Thyroid gland (tissue), 4 donors: ENCODE data around the gene PKNOX2. TPM values are rescaled to one million over a fixed set of nuclear protein-coding genes. Genes with fewer than 3 reads are reported as not detected.

ENCODE experiments used
- DNase-seq, 2 donors: peaks; one replicate each; pipeline ENCODE4 v3.0.0-alpha.2; 2019
- H3K27ac ChIP-seq, 3 donors: fragments of 200-600 bp; sonication (generic); 1 replicate in 2 of 3; 2 replicates in 1 of 3; pipeline ENCODE4 v1.5.1; 2016 to 2019; ENCODE audit warnings: mild to moderate bottlenecking in 1 of 3, moderate library complexity in 1 of 3
- H3K27me3 ChIP-seq: fragments of 200-600 bp; sonication (generic); one replicate; pipeline ENCODE4 v1.5.1; 2019
- H3K36me3 ChIP-seq, 2 donors: fragments of 200-600 bp; sonication (generic); one replicate each; pipeline ENCODE4 v1.5.1; 2016 to 2019
- H3K4me1 ChIP-seq, 2 donors: fragments of 200-600 bp; sonication (generic); one replicate each; pipeline ENCODE4 v1.5.1; 2017 to 2019
- H3K4me3 ChIP-seq, 3 donors: fragments of 200-600 bp; sonication (generic); replicated peaks in 1 of 3; 1 replicate in 2 of 3; 2 replicates in 1 of 3; pipeline ENCODE4 v1.5.1; 2016; ENCODE audit warnings: mild to moderate bottlenecking in 1 of 3
- H3K9me3 ChIP-seq: fragments of 200-600 bp; sonication (generic); one replicate; pipeline ENCODE4 v1.5.1; 2017
- POLR2A ChIP-seq, 2 donors: fragments of 450-650 bp; IDR thresholded peaks; one replicate each; pipeline ENCODE4 v1.6.1; 2017; ENCODE audit warnings: antibody characterized with exemption in 2 of 2, mild to moderate bottlenecking in 2 of 2, moderate library complexity in 1 of 2
- WGBS, 2 donors: methylation state at CpG; one replicate each; pipeline ENCODE4 v1.1.5; 2017; 5-methylcytosine and 5-hydroxymethylcytosine counted together
- intact Hi-C: fragments of 100-400 bp; cut with DNase I; formaldehyde crosslinking; loops from one replicate; pipeline ENCODE4 v1.15.1; 2023
- total RNA-seq, 4 donors: library from RNA; depleted of rRNA; stranded (reverse); fragments of >200 nt; gene quantifications; one replicate each; pipeline ENCODE4 v1.2.3, GENCODE V29; 2016
- TF ChIP-seq, protein P1 (sequence below), 6 experiments: fragments of 200-600 bp in 3 of 6; fragments of 450-650 bp in 3 of 6; sonication (generic) in 3 of 6; IDR thresholded peaks; one replicate each; pipeline ENCODE4 v1.5.1; 2016 to 2019; ENCODE audit warnings: antibody characterized with exemption in 6 of 6, mild to moderate bottlenecking in 2 of 6, inconsistent platforms in 1 of 6, moderate library complexity in 1 of 6

Gene PKNOX2
- total RNA-seq, 4 donors from 2014 or later = 6.3 to 28.0 (median 18.7) TPM

DNA sequence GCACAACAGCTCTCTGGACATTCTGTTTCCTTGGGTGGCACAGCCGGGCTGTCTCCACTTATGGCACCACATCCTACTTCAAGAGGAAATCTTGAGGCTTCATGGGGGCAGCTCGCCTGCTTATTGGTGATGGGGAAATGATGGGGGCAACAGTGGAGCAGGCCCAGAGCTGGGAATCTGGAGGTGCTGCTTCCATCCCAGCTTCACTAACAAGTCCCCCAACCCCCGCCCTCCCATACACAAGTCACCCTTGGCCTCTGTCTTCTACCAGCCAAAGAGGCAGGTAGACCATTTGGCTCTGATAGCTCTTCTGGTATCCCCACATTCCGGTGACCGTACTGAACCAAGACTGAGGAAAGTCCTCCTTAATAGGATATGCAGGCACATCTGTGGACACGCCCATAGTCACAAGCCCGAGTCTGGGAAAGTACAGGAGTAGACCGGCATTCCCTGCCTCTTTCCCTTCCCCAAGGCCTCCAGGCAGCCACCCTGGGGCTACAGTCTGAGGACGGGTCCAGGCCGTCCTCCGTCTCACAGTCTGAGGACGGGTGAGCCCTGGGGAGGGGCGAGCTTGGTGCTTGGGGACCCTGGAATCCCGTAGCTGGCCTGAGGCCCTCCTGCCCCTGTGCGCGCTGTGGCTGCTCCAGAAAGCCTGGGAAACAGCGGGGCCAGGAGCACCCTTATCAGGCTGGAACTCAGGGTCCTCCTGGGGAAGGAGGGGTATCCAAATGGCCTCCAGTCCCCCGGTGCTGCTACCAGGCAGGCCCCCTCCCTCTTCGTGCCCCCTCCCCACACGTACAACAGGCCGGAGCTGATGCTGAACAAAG, 185.9 kb downstream of the PKNOX2 start:
- Histone ChIP-seq H3K27me3 (no peaks in the 10 kb centered on the region), H3K27ac (no peak overlapping the region)
- DNase-seq = no peak

GRCh38 chr11:125351033-125351867, 186.7 kb downstream of the PKNOX2 start:
- peaks cover 0 to 9% of the 10 kb centered on the region in 2 donors for H3K4me1 ChIP-seq
- no peaks in the 10 kb centered on the region for H3K36me3 ChIP-seq
- TF ChIP-seq POLR2A (IDR thresholded peaks at IDR 0.05) = no peak
- TF ChIP-seq, protein P1, sequence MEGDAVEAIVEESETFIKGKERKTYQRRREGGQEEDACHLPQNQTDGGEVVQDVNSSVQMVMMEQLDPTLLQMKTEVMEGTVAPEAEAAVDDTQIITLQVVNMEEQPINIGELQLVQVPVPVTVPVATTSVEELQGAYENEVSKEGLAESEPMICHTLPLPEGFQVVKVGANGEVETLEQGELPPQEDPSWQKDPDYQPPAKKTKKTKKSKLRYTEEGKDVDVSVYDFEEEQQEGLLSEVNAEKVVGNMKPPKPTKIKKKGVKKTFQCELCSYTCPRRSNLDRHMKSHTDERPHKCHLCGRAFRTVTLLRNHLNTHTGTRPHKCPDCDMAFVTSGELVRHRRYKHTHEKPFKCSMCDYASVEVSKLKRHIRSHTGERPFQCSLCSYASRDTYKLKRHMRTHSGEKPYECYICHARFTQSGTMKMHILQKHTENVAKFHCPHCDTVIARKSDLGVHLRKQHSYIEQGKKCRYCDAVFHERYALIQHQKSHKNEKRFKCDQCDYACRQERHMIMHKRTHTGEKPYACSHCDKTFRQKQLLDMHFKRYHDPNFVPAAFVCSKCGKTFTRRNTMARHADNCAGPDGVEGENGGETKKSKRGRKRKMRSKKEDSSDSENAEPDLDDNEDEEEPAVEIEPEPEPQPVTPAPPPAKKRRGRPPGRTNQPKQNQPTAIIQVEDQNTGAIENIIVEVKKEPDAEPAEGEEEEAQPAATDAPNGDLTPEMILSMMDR (IDR thresholded peaks at IDR 0.05) = no peak

More for the DNA sequence above, 185.9 kb downstream of the PKNOX2 start:
- Histone ChIP-seq H3K9me3 (no peaks in the 10 kb centered on the region), H3K36me3 (no peaks in the 10 kb centered on the region), H3K4me3 (no peak overlapping the region), H3K4me1 (peaks cover 2 to 17% of the 10 kb centered on the region in 2 donors)
- WGBS, 2 donors = 94 to 97% methylated on average over 12 to 20 of the region's 21 CpGs
- TF ChIP-seq, protein P1 (IDR thresholded peaks at IDR 0.05) = no peak
- TF ChIP-seq POLR2A (IDR thresholded peaks at IDR 0.05) = no peak
- intact Hi-C loops = loop anchor here (5.0 kb wide), 1 partner anchor 52 kb away; no protein-coding TSS in a partner anchor

GRCh38 chr11:125351868-125352250, 187.3 kb downstream of the PKNOX2 start:
- no peak for DNase-seq
- 89 to 96% methylated on average over 6 of the region's 6 CpGs for WGBS, 2 donors
- no peaks in the 10 kb centered on the region for H3K27me3 ChIP-seq
- TF ChIP-seq, protein P1 (IDR thresholded peaks at IDR 0.05) = no peak
- no peak for TF ChIP-seq POLR2A (IDR thresholded peaks at IDR 0.05)
- no peaks in the 10 kb centered on the region for H3K36me3 ChIP-seq
- no peak overlapping the region for H3K4me3 ChIP-seq
- intact Hi-C loops = loop anchor here (5.0 kb wide), 1 partner anchor 50 kb away; no protein-coding TSS in a partner anchor
- peaks cover 0 to 8% of the 10 kb centered on the region in 2 donors for H3K4me1 ChIP-seq
- H3K9me3 ChIP-seq = no peaks in the 10 kb centered on the region
- H3K27ac ChIP-seq = no peak overlapping the region

More at GRCh38 chr11:125351033-125351867, 186.7 kb downstream of the PKNOX2 start:
- WGBS, 2 donors = 90 to 91% methylated on average over 9 to 26 of the region's 32 CpGs
- Histone ChIP-seq H3K27me3 (no peaks in the 10 kb centered on the region), H3K9me3 (no peaks in the 10 kb centered on the region), H3K27ac (no peak overlapping the region), H3K4me3 (no peak overlapping the region)
- DNase-seq = no peak
- intact Hi-C loops = loop anchor here (5.0 kb wide), 1 partner anchor 51 kb away; no protein-coding TSS in a partner anchor

DNA sequence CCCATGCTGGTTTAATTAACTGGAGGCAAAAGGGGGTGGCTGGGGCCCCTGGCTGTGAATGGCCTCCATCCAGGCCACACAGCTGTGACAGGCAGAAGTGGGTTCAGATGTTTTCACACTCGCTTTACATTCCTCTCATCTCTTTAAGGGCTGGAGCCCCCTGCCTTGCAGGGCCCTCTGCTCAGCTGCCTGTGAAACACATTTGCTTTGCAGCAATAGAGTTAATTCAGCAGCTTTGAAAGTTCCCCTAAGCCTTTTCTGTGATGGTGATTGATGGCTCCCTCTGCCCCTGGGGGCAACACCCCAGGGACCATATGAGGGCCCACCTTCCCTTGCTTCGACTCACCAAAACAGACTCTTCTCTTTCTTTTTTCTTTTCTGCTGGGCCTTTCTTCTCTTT, 192.2 kb downstream of the PKNOX2 start:
- Histone ChIP-seq H3K27me3 (no peaks in the 10 kb centered on the region), H3K9me3 (no peaks in the 10 kb centered on the region), H3K4me3 (no peak overlapping the region), H3K4me1 (no peaks in the 10 kb centered on the region), H3K36me3 (no peaks in the 10 kb centered on the region), H3K27ac (no peak overlapping the region)
- TF ChIP-seq, protein P1 (IDR thresholded peaks at IDR 0.05) = no peak
- TF ChIP-seq POLR2A (IDR thresholded peaks at IDR 0.05) = no peak
- 69 to 75% methylated on average over 2 of the region's 2 CpGs for WGBS, 2 donors
- intact Hi-C loops = no loop called here
- DNase-seq = no peak
